Islet precursor cell (in vitro differentiated cells): ENCODE data around the gene ZP3.
"Not testable (repeated sequence)": the region's sequence is repeated elsewhere in the genome, so short reads cannot be mapped to it uniquely, and the experiment has no call there.

Source experiments
- DNase-seq: peaks from one replicate; pipeline ENCODE4 v3.0.0-alpha.2; 2018

The ZP3 gene

GRCh38 chr7:76487969-76488368, 63.2 kb downstream of the ZP3 start:
- not testable (repeated sequence) for DNase-seq
